Measurements from ENCODE around the gene PEX10. TPM values are rescaled to one million over a fixed set of nuclear protein-coding genes. Genes with fewer than 3 reads are reported as not detected.

PEX10 gene
- total RNA-seq, 6 experiments from 2014 or later = 7.4 to 24.3 (median 10.5) TPM

GRCh38 chr1:2404890-2405511 lies 7.4 kb downstream of the PEX10 start:
- 79% methylated on average over 3 of the region's 24 CpGs for WGBS (ENCODE audit: insufficient coverage, low coverage, low lambda C conversion rate, missing lambda C conversion rate)
- DNase-seq (no peak), ATAC-seq (no peak)
- no peaks in the 10 kb centered on the region for H3K27me3 ChIP-seq
- H3K9me3 ChIP-seq = no peaks in the 10 kb centered on the region
- TF ChIP-seq CTCF (IDR thresholded peaks at IDR 0.05) (no peak), POLR2A (IDR thresholded peaks at IDR 0.05) (no peak)
- intact Hi-C loops (cut with DNase I) = no loop called here
- H3K4me1 ChIP-seq = peaks cover 0 to 4% (median 0%) of the 10 kb centered on the region in 4 donors
- H3K27ac ChIP-seq = no peak overlapping the region
- H3K4me3 ChIP-seq = no peak overlapping the region
- H3K36me3 ChIP-seq = peaks cover 0 to 50% (median 24%) of the 10 kb centered on the region in 4 donors

- intact Hi-C loops (cut with DNase I) = no loop called here
- no peak for ATAC-seq
- peaks cover 0 to 2% (median 0%) of the 10 kb centered on the region in 4 donors for H3K4me1 ChIP-seq
- peaks cover 0 to 57% (median 28%) of the 10 kb centered on the region in 4 donors for H3K36me3 ChIP-seq
- H3K27me3 ChIP-seq = no peaks in the 10 kb centered on the region
- WGBS (ENCODE audit: insufficient coverage, low coverage, low lambda C conversion rate, missing lambda C conversion rate) = 82% methylated on average over 17 of the region's 29 CpGs
- TF ChIP-seq CTCF (IDR thresholded peaks at IDR 0.05) (no peak), POLR2A (IDR thresholded peaks at IDR 0.05) (no peak)
- H3K4me3 ChIP-seq = no peak overlapping the region
- H3K9me3 ChIP-seq = no peaks in the 10 kb centered on the region
- no peak for DNase-seq
- no peak overlapping the region for H3K27ac ChIP-seq
These were observed 8.0 kb downstream of the PEX10 start for GRCh38 chr1:2404142-2404889.

- peaks cover 0 to 64% (median 33%) of the 10 kb centered on the region in 4 donors for H3K36me3 ChIP-seq
- DNase-seq (no peak), ATAC-seq (no peak)
- H3K4me3 ChIP-seq = no peak overlapping the region
- TF ChIP-seq CTCF (IDR thresholded peaks at IDR 0.05) (no peak), POLR2A (IDR thresholded peaks at IDR 0.05) (no peak)
- no peaks in the 10 kb centered on the region for H3K9me3 ChIP-seq
- WGBS (ENCODE audit: insufficient coverage, low coverage, low lambda C conversion rate, missing lambda C conversion rate) = 82% methylated on average over 6 of the region's 19 CpGs
- no peaks in the 10 kb centered on the region for H3K4me1 ChIP-seq
- H3K27me3 ChIP-seq = no peaks in the 10 kb centered on the region
- H3K27ac ChIP-seq = no peak overlapping the region
- intact Hi-C loops (cut with DNase I) = no loop called here
These were observed 9.1 kb downstream of the PEX10 start for GRCh38 chr1:2403273-2403672.

GRCh38 chr1:2402420-2402819 lies 9.9 kb downstream of the PEX10 start:
- no peak for DNase-seq
- no CpG with 5 or more reads among the region's 23 CpGs for WGBS (ENCODE audit: insufficient coverage, low coverage, low lambda C conversion rate, missing lambda C conversion rate)
- ATAC-seq = no peak
- Histone ChIP-seq H3K4me1 (no peaks in the 10 kb centered on the region), H3K27ac (no peak overlapping the region), H3K9me3 (no peaks in the 10 kb centered on the region), H3K27me3 (no peaks in the 10 kb centered on the region), H3K36me3 (peaks cover 0 to 73% (median 38%) of the 10 kb centered on the region in 4 donors), H3K4me3 (no peak overlapping the region)
- TF ChIP-seq POLR2A (IDR thresholded peaks at IDR 0.05) (no peak), CTCF (IDR thresholded peaks at IDR 0.05) (no peak)
- intact Hi-C loops (cut with DNase I) = no loop called here
